RWPE1 (cell line): ENCODE measurements around the gene HAND2.

Experiments used
- CTCF ChIA-PET: fragments of 350-600 bp; sonication (Branson Sonifier 250); formaldehyde crosslinking; extraction: SDS; loops from one replicate; lab custom pipeline; 2021; lab: Yijun Ruan, JAX
- POLR2A ChIA-PET: fragments of 400-600 bp; formaldehyde crosslinking; extraction: SDS; loops from one replicate; lab custom pipeline; 2020; ENCODE audit warnings: antibody characterized with exemption; ENCODE audit not compliant: low non-redundant PET; lab: Yijun Ruan, JAX
- DNase-seq: peaks from one replicate; pipeline ENCODE4 v3.0.0; 2012; ENCODE audit warnings: low spot score
- H3K27ac ChIP-seq: fragments of 450-650 bp; 2 replicates; pipeline ENCODE4 v1.5.1; 2017
- CTCF ChIP-seq: fragments of 450-650 bp; conservative IDR thresholded peaks from 2 replicates; pipeline ENCODE4 v1.5.1; 2017; ENCODE audit warnings: low read depth, mild to moderate bottlenecking

The HAND2 gene

DNA sequence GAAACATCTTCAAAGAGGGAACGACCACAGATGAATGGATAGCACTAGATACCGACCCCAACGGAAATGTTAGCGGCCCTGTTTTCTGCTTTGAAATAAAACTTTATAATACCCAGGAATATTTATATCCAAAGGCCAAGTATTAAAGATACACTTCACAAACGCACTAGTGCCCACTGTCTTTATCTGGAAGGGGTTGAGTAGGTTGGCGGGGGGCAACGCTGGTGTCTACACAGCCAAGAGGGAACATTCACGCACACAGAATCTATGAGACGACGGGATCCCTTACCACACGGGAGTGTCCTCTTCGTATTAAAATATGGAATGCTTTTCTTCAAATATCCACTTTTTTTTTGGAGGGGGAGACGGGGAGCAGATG is 3.3 kb downstream of the HAND2 start:
- no peak for TF ChIP-seq CTCF
- DNase-seq, result no peak
- ChIA-PET POLR2A (no interaction called here), CTCF (no interaction called here)
- no peak overlapping the region for H3K27ac ChIP-seq

DNA sequence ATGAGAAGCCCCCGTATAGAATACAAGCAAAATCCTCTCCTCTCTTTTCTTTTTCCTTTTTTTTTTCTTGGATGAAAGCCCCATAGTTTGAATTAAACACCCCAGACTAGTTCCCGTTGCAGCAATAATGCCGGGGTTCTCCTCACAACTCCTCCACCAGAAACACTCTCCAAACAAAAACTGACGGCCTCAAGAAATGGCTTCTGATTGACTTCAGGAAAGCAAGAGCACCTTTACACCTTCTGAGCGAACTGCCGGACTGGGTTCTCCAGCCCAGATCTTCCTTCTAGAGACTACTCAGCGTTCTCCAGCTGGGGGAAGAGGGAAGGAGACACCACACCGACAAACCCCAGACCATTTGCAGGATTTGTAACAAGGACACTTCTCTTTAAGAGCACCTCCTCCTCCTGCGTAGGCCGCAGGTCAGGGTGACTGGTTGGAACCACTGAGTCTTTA is 4.0 kb downstream of the HAND2 start:
- DNase-seq, result no peak
- no peak overlapping the region for H3K27ac ChIP-seq
- CTCF ChIA-PET, result no interaction called here
- POLR2A ChIA-PET, result no interaction called here
- no peak for TF ChIP-seq CTCF

GRCh38 chr4:173525118-173526011 is 4.7 kb downstream of the HAND2 start:
- no peak overlapping the region for H3K27ac ChIP-seq
- POLR2A ChIA-PET, result no interaction called here
- no peak for DNase-seq
- CTCF ChIA-PET, result interaction anchor here (0.6 kb wide), 1 partner anchor 415 kb away, joined by 3 read pairs; no protein-coding TSS in a partner anchor
- no peak for TF ChIP-seq CTCF

- POLR2A ChIA-PET, result no interaction called here
- TF ChIP-seq CTCF, result no peak
- H3K27ac ChIP-seq, result no peak overlapping the region
- CTCF ChIA-PET, result interaction anchor here (0.5 to 1.4 kb wide), 4 partner anchors 55 to 495 kb away, joined by 3 read pairs; no protein-coding TSS in a partner anchor
- DNase-seq, result no peak
Observed at GRCh38 chr4:173524218-173525117, 5.6 kb downstream of the HAND2 start.

DNA sequence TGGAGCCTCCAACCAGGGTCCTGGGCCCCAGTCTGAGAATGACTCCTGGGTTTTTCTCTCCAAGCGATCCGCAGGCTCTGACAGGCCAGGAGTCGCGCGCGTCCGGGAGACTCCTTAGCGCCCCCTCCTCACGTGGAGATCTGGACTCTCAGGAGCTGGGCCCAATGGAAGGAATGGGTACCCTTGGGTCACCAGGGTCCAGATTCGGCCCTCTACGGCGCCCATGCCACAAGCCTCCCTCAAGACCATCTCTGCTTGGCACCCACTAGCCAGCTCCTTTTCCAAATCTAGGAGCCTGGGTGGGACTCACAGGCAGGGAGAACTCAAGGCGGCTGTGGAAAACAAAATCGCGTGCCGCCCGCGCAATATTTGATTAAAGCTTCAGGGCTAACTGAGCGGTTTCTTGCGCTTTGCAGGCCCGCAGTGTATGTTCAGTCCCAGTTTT is 7.1 kb downstream of the HAND2 start:
- CTCF ChIA-PET, result interaction anchor here (0.6 to 1.4 kb wide), 2 partner anchors 57 to 114 kb away, joined by 3 read pairs; no protein-coding TSS in a partner anchor
- DNase-seq, result no peak
- H3K27ac ChIP-seq, result no peak overlapping the region
- POLR2A ChIA-PET, result no interaction called here
- no peak for TF ChIP-seq CTCF
